Tibial nerve (tissue), 4 donors: ENCODE data around the gene GTF2F2. TPM values are rescaled to one million over a fixed set of nuclear protein-coding genes. Genes with fewer than 3 reads are reported as not detected.
A peak's percentile ranks its signal among the peaks of the same experiment; 100 is the strongest.

ENCODE experiments used
- DNase-seq, 2 donors: peaks; one replicate each; pipeline ENCODE4 v3.0.0-alpha.2; 2019; ENCODE audit warnings: low spot score in 2 of 2
- H3K27ac ChIP-seq, 4 donors: fragments of 200-600 bp; sonication (generic) in 3 of 4; one replicate each; pipeline ENCODE4 v1.5.1; 2017 to 2019; ENCODE audit warnings: mild to moderate bottlenecking in 1 of 4
- H3K27me3 ChIP-seq, 2 donors: fragments of 200-600 bp; sonication (generic) in 1 of 2; one replicate each; pipeline versions ENCODE4 v1.5.1 to v1.6.0; 2017 to 2019
- H3K36me3 ChIP-seq, 3 donors: fragments of 200-600 bp; sonication (generic); one replicate each; pipeline ENCODE4 v1.5.1; 2018 to 2019
- H3K4me1 ChIP-seq, 4 donors: fragments of 200-600 bp; sonication (generic) in 3 of 4; one replicate each; pipeline ENCODE4 v1.5.1; 2017 to 2019
- H3K4me3 ChIP-seq, 4 donors: fragments of 200-600 bp; sonication (generic) in 3 of 4; one replicate each; pipeline ENCODE4 v1.5.1; 2017 to 2019; ENCODE audit warnings: mild to moderate bottlenecking in 1 of 4, moderate library complexity in 1 of 4
- H3K9me3 ChIP-seq, 4 donors: fragments of 200-600 bp; sonication (generic) in 3 of 4; one replicate each; pipeline ENCODE4 v1.5.1; 2017 to 2019
- CTCF ChIP-seq, 5 experiments: fragments of 200-600 bp in 3 of 5; fragments of 450-650 bp in 2 of 5; sonication (generic) in 3 of 5; IDR thresholded peaks; one replicate each; pipeline ENCODE4 v1.5.1; 2016 to 2019; ENCODE audit warnings: antibody characterized with exemption in 5 of 5, mild to moderate bottlenecking in 3 of 5, moderate library complexity in 2 of 5
- EP300 ChIP-seq, 2 donors: sonication (generic); formaldehyde crosslinking; IDR thresholded peaks; one replicate each; pipeline ENCODE4 v1.6.1; 2017; ENCODE audit warnings: antibody characterized with exemption in 2 of 2, mild to moderate bottlenecking in 1 of 2
- POLR2A ChIP-seq, 2 donors: fragments of 450-650 bp; IDR thresholded peaks; one replicate each; pipeline ENCODE4 v1.6.1; 2017; ENCODE audit warnings: antibody characterized with exemption in 2 of 2, mild to moderate bottlenecking in 2 of 2, moderate library complexity in 2 of 2
- WGBS, 2 donors: methylation state at CpG; one replicate each; pipeline ENCODE4 v1.1.5; 2018; 5-methylcytosine and 5-hydroxymethylcytosine counted together
- total RNA-seq, 4 donors: library from RNA; depleted of rRNA; stranded (reverse); fragments of >200 nt; gene quantifications; one replicate each; pipeline ENCODE4 v1.1.0, GENCODE V29; 2016

The GTF2F2 gene
- total RNA-seq, 4 donors from 2014 or later = 20.2 to 28.8 (median 24.1) TPM

- Histone ChIP-seq H3K27me3 (no peaks in the 10 kb centered on the region), H3K4me3 (no peak overlapping the region), H3K36me3 (peaks cover 0 to 18% (median 0%) of the 10 kb centered on the region in 3 donors), H3K9me3 (peaks cover 0 to 14% (median 3%) of the 10 kb centered on the region in 4 donors), H3K4me1 (peaks cover 0 to 6% (median 0%) of the 10 kb centered on the region in 4 donors), H3K27ac (no peak overlapping the region)
- TF ChIP-seq CTCF (IDR thresholded peaks at IDR 0.05) (no peak), POLR2A (IDR thresholded peaks at IDR 0.05) (no peak), EP300 (IDR thresholded peaks at IDR 0.05) (no peak)
- 94 to 98% methylated on average over 6 of the region's 6 CpGs for WGBS, 2 donors
- no peak for DNase-seq
Measured at GRCh38 chr13:45133396-45134118, 13.2 kb downstream of the GTF2F2 start.

GRCh38 chr13:45136741-45137504, 16.6 kb downstream of the GTF2F2 start:
- 90 to 95% methylated on average over 3 of the region's 3 CpGs for WGBS, 2 donors
- Histone ChIP-seq H3K36me3 (peaks cover 0 to 25% (median 0%) of the 10 kb centered on the region in 3 donors), H3K9me3 (peaks cover 0 to 14% (median 3%) of the 10 kb centered on the region in 4 donors), H3K4me3 (no peak overlapping the region), H3K27me3 (no peaks in the 10 kb centered on the region), H3K4me1 (peaks cover 0 to 17% (median 5%) of the 10 kb centered on the region in 4 donors), H3K27ac (peak overlapping the region in 1 of 4 donors; percentile 20)
- TF ChIP-seq POLR2A (IDR thresholded peaks at IDR 0.05) = no peak
- TF ChIP-seq EP300 (IDR thresholded peaks at IDR 0.05) = no peak
- no peak for TF ChIP-seq CTCF (IDR thresholded peaks at IDR 0.05)
- DNase-seq = no peak

DNA sequence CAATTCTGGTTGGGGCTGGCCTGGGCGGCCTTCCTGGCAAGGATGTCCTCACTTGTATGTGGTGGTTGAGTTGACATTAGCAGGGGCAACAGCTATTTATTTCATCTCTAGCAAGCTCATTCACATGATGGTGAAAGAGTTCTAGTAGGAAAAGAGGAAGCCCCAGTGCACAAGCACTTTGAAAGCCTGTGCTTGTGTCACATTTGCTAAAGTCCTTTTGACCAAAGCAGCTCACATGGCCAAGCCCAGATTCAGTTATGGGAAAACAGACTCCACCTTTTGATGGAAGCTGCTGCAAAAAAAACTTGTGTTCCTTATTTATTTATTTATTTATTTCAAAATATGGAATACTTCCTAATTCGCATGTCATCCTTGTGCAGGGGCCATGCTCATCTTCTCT, 17.2 kb downstream of the GTF2F2 start:
- Histone ChIP-seq H3K4me1 (peaks cover 0 to 23% (median 8%) of the 10 kb centered on the region in 4 donors), H3K4me3 (no peak overlapping the region), H3K36me3 (peaks cover 0 to 25% (median 0%) of the 10 kb centered on the region in 3 donors), H3K27ac (peak overlapping the region in 1 of 4 donors; percentile 20), H3K27me3 (no peaks in the 10 kb centered on the region), H3K9me3 (peaks cover 0 to 9% (median under 1%) of the 10 kb centered on the region in 4 donors)
- no peak for TF ChIP-seq POLR2A (IDR thresholded peaks at IDR 0.05)
- TF ChIP-seq EP300 (IDR thresholded peaks at IDR 0.05) = no peak
- TF ChIP-seq CTCF (IDR thresholded peaks at IDR 0.05) = no peak
- no peak for DNase-seq
- 93 to 95% methylated on average over 2 of the region's 2 CpGs for WGBS, 2 donors

DNA sequence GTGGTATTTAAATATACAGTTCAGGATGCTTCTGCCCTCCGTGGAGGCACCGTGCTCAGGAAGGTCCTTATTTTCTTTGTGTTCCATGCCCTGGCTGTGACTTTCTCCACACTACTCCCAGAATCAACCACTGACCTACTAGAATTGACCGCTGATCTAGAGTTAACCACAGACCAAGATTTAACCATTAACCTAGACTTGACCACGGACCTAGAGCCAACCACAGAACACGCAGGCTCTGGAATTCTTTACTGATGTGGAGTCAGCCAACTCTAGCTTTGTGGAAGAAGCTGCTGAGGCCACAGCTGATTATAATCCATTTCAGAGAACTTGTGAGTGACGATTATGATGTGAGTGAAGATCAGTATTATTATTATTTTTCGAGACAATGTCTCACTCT, 18.0 kb downstream of the GTF2F2 start:
- no peak overlapping the region for H3K27ac ChIP-seq
- peaks cover 0 to 9% (median 0%) of the 10 kb centered on the region in 4 donors for H3K9me3 ChIP-seq
- no peaks in the 10 kb centered on the region for H3K27me3 ChIP-seq
- no peak overlapping the region for H3K4me3 ChIP-seq
- DNase-seq = no peak
- 91 to 97% methylated on average over 7 of the region's 7 CpGs for WGBS, 2 donors
- TF ChIP-seq CTCF (IDR thresholded peaks at IDR 0.05) = no peak
- no peak for TF ChIP-seq EP300 (IDR thresholded peaks at IDR 0.05)
- no peak for TF ChIP-seq POLR2A (IDR thresholded peaks at IDR 0.05)
- peaks cover 0 to 28% (median 9%) of the 10 kb centered on the region in 4 donors for H3K4me1 ChIP-seq
- peaks cover 0 to 25% (median 0%) of the 10 kb centered on the region in 3 donors for H3K36me3 ChIP-seq

DNA sequence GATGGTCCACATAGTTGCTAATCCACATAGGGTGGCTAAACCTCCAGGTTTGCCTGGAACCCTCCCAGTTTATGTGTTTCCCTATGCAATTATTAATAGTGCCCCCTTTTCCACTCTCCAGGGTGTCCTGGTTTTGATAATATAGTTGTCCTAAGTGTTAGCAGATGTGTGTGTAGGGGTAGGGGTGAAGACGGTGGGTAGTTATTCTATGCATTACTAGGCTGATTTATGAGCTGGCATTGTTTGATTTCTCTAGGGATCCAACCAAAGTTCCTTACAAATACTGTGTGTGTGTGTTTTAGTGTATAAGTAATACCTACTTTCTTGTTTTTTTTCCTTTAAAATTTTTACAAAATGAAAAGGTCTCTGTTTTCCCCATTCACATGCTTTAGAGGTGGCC, 21.1 kb downstream of the GTF2F2 start:
- peaks cover 0 to 25% (median 0%) of the 10 kb centered on the region in 3 donors for H3K36me3 ChIP-seq
- WGBS, 2 donors = 42 to 63% methylated on average over 1 of the region's 1 CpG
- H3K4me3 ChIP-seq = no peak overlapping the region
- peaks cover 0 to 43% (median 13%) of the 10 kb centered on the region in 4 donors for H3K4me1 ChIP-seq
- TF ChIP-seq CTCF (IDR thresholded peaks at IDR 0.05) (no peak), EP300 (IDR thresholded peaks at IDR 0.05) (no peak), POLR2A (IDR thresholded peaks at IDR 0.05) (no peak)
- no peaks in the 10 kb centered on the region for H3K9me3 ChIP-seq
- H3K27ac ChIP-seq = peak overlapping the region in 3 of 4 donors; percentile 43 to 91 (median 87)
- no peak for DNase-seq
- H3K27me3 ChIP-seq = no peaks in the 10 kb centered on the region
